HG02623 (cell line): Measurements from ENCODE around the gene INTS6.
"Not testable (repeated sequence)": the region's sequence is repeated elsewhere in the genome, so short reads cannot be mapped to it uniquely, and the experiment has no call there.

Experiments used
- ATAC-seq: cut with Tn5 transposase; IDR thresholded peaks from one replicate; pipeline ENCODE4 v1.9.1; 2021; ENCODE audit warnings: moderate library complexity; ENCODE audit not compliant: unreplicated experiment

The INTS6 gene

GRCh38 chr13:51419001-51419636 is 33.7 kb downstream of the INTS6 start:
- ATAC-seq, result peak; percentile 47

GRCh38 chr13:51417716-51418115 is 35.1 kb downstream of the INTS6 start:
- ATAC-seq, result no peak

- peak; percentile 41 for ATAC-seq
Observed at GRCh38 chr13:51416107-51416506, 36.7 kb downstream of the INTS6 start.

- not testable (repeated sequence) for ATAC-seq
Observed at GRCh38 chr13:51415339-51415738, 37.5 kb downstream of the INTS6 start.

GRCh38 chr13:51412431-51412830 is 40.4 kb downstream of the INTS6 start:
- no peak for ATAC-seq

- ATAC-seq, result no peak
Observed at GRCh38 chr13:51405176-51405575, 47.7 kb downstream of the INTS6 start.

GRCh38 chr13:51397262-51397941 is 55.4 kb downstream of the INTS6 start:
- no peak for ATAC-seq

GRCh38 chr13:51396352-51396751 is 56.5 kb downstream of the INTS6 start:
- ATAC-seq, result peak; percentile 67

- ATAC-seq, result no peak
Observed at GRCh38 chr13:51394724-51395123, 58.1 kb downstream of the INTS6 start.

GRCh38 chr13:51385114-51385513 is 67.7 kb downstream of the INTS6 start:
- ATAC-seq, result no peak

GRCh38 chr13:51380269-51380668 is 72.6 kb downstream of the INTS6 start:
- ATAC-seq, result no peak

GRCh38 chr13:51373451-51373850 is 79.4 kb downstream of the INTS6 start:
- ATAC-seq, result no peak

- ATAC-seq, result no peak
Observed at GRCh38 chr13:51371768-51372399, 81.0 kb downstream of the INTS6 start.

- ATAC-seq, result no peak
Observed at GRCh38 chr13:51370811-51371210, 82.0 kb downstream of the INTS6 start.

GRCh38 chr13:51370116-51370515 is 82.7 kb downstream of the INTS6 start:
- ATAC-seq, result no peak

- ATAC-seq, result no peak
Observed at GRCh38 chr13:51364404-51365008, 88.3 kb downstream of the INTS6 start.

- ATAC-seq, result no peak
Observed at GRCh38 chr13:51363625-51364024, 89.2 kb downstream of the INTS6 start.

GRCh38 chr13:51361106-51361505 is 91.7 kb downstream of the INTS6 start:
- no peak for ATAC-seq

- ATAC-seq, result no peak
Observed at GRCh38 chr13:51360489-51360888, 92.3 kb downstream of the INTS6 start.

- no peak for ATAC-seq
Observed at GRCh38 chr13:51359352-51359751, 93.5 kb downstream of the INTS6 start.

GRCh38 chr13:51357928-51358595 is 94.8 kb downstream of the INTS6 start:
- no peak for ATAC-seq
